Measurements from ENCODE around the gene INTS15.

DNA sequence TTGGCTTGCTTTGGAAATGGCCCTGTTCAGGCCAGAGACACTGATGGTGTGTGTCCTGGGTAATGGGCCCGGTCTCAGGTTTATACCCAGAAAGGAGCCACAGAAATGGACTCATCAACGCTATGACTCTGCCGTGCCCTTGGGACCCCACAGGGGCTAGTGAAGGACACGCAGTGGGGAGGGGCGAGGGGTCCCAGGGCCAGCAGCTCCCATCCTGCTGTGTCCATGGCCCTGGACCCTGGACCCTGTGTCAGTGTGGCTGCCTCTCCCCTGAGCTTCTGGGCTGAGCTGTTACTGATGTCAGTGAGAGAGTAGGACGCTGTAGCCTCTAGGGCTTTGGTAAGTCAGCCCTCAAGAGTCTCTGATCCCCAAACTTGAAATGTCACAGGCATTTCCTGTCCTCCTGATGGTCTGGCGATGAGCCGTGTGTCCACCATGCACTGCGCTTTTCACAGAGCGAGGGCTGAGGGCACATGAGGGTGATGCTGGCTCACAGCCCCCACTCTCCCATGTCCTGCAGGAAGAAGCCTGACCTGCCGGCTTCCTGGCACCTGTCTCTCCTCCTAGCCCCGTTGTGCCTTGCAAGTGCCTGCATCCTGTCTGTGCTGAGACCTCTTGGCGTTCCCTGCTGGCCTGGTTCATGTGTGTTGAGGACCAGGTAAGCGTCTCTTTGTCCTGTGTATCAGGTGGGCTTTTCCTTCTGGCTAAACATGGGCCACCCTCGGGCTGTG is 51.6 kb downstream of the INTS15 start:
- TF ChIP-seq, protein P1, sequence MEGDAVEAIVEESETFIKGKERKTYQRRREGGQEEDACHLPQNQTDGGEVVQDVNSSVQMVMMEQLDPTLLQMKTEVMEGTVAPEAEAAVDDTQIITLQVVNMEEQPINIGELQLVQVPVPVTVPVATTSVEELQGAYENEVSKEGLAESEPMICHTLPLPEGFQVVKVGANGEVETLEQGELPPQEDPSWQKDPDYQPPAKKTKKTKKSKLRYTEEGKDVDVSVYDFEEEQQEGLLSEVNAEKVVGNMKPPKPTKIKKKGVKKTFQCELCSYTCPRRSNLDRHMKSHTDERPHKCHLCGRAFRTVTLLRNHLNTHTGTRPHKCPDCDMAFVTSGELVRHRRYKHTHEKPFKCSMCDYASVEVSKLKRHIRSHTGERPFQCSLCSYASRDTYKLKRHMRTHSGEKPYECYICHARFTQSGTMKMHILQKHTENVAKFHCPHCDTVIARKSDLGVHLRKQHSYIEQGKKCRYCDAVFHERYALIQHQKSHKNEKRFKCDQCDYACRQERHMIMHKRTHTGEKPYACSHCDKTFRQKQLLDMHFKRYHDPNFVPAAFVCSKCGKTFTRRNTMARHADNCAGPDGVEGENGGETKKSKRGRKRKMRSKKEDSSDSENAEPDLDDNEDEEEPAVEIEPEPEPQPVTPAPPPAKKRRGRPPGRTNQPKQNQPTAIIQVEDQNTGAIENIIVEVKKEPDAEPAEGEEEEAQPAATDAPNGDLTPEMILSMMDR (IDR thresholded peaks at IDR 0.05; ENCODE audit: insufficient read depth, low read length): no peak
- no peak for TF ChIP-seq GABPA (IDR thresholded peaks at IDR 0.05; ENCODE audit: low read depth)

Data from HL-60 (cell line).